Endodermal cell (in vitro differentiated cells): ENCODE measurements around the gene SYT5. TPM values are rescaled to one million over a fixed set of nuclear protein-coding genes. Genes with fewer than 3 reads are reported as not detected.
A peak's percentile ranks its signal among the peaks of the same experiment; 100 is the strongest.

Experiments
- DNase-seq: peaks from one replicate; pipeline ENCODE4 v3.0.0-alpha.2; 2017
- H3K27ac ChIP-seq: 2 replicates; pipeline ENCODE4 v1.5.1; 2013; ENCODE audit warnings: mild to moderate bottlenecking, low read depth, low read length, moderate library complexity
- H3K27me3 ChIP-seq: 2 replicates; pipeline ENCODE4 v1.6.1; 2013; ENCODE audit warnings: mild to moderate bottlenecking, low read length, moderate library complexity; ENCODE audit not compliant: insufficient read depth, control insufficient read depth, poor library complexity, severe bottlenecking
- H3K36me3 ChIP-seq: 2 replicates; pipeline ENCODE4 v1.7.0; 2013; ENCODE audit warnings: mild to moderate bottlenecking, low read length, moderate library complexity; ENCODE audit not compliant: control insufficient read depth, insufficient read depth
- H3K4me1 ChIP-seq: one replicate; pipeline ENCODE4 v1.7.0; 2013; ENCODE audit warnings: low read length; ENCODE audit not compliant: control insufficient read depth, insufficient read depth
- H3K4me3 ChIP-seq: 2 replicates; pipeline ENCODE4 v1.5.1; 2013; ENCODE audit warnings: mild to moderate bottlenecking, low read length, moderate library complexity
- H3K9ac ChIP-seq: 2 replicates; pipeline ENCODE4 v1.6.1; 2013; ENCODE audit warnings: mild to moderate bottlenecking, low read length, moderate library complexity; ENCODE audit not compliant: poor library complexity, severe bottlenecking; ENCODE audit errors: extremely low read depth
- H3K9me3 ChIP-seq: 2 replicates; pipeline ENCODE4 v1.6.1; 2013; ENCODE audit warnings: mild to moderate bottlenecking, low read length, moderate library complexity; ENCODE audit not compliant: control insufficient read depth
- H3K27ac Mint-ChIP-seq: 2 replicates; pipeline ENCODE4 v1.8.0; 2020; ENCODE audit warnings: mixed read lengths
- H3K27me3 Mint-ChIP-seq: 2 replicates; pipeline ENCODE4 v1.8.0; 2021; ENCODE audit warnings: mild to moderate bottlenecking, mixed read lengths; ENCODE audit not compliant: insufficient read depth
- H3K36me3 Mint-ChIP-seq: 2 replicates; pipeline ENCODE4 v1.8.0; 2020; ENCODE audit warnings: low read depth, mixed read lengths
- H3K4me1 Mint-ChIP-seq: 2 replicates; pipeline ENCODE4 v1.8.0; 2020; ENCODE audit warnings: mixed read lengths
- H3K4me3 Mint-ChIP-seq: 2 replicates; pipeline ENCODE4 v1.8.0; 2020; ENCODE audit warnings: mild to moderate bottlenecking, moderate library complexity, mixed read lengths
- H3K9me3 Mint-ChIP-seq: 2 replicates; pipeline ENCODE4 v1.8.0; 2020; ENCODE audit warnings: mild to moderate bottlenecking, mixed read lengths
- CTCF ChIP-seq: fragments of 200-600 bp; sonication (generic); conservative IDR thresholded peaks from 2 replicates; pipeline ENCODE4 v1.5.0; 2021; ENCODE audit warnings: antibody characterized with exemption, mild to moderate bottlenecking
- WGBS, 2 experiments: methylation state at CpG; one replicate each; pipeline versions ENCODE4 v1.1.5 to v1.1.7; 2013; ENCODE audit warnings: missing lambda C conversion rate in 2 of 2, mixed read lengths in 1 of 2; ENCODE audit not compliant: insufficient coverage in 1 of 2, insufficient read length in 1 of 2; 5-methylcytosine and 5-hydroxymethylcytosine counted together
- total RNA-seq, 2 donors: library from RNA; stranded (reverse); fragmentation: NEBNext Ultra II Directional in 1 of 2; extraction: Animal tissue kit (Norgen Biotek cat#: 25700) in 1 of 2; gene quantifications; 2 replicates in 1 of 2; 3 replicates in 1 of 2; pipeline ENCODE4 v1.2.1, GENCODE V29; 2021

The SYT5 gene
- total RNA-seq, 2 donors from 2014 or later: not detected

DNA sequence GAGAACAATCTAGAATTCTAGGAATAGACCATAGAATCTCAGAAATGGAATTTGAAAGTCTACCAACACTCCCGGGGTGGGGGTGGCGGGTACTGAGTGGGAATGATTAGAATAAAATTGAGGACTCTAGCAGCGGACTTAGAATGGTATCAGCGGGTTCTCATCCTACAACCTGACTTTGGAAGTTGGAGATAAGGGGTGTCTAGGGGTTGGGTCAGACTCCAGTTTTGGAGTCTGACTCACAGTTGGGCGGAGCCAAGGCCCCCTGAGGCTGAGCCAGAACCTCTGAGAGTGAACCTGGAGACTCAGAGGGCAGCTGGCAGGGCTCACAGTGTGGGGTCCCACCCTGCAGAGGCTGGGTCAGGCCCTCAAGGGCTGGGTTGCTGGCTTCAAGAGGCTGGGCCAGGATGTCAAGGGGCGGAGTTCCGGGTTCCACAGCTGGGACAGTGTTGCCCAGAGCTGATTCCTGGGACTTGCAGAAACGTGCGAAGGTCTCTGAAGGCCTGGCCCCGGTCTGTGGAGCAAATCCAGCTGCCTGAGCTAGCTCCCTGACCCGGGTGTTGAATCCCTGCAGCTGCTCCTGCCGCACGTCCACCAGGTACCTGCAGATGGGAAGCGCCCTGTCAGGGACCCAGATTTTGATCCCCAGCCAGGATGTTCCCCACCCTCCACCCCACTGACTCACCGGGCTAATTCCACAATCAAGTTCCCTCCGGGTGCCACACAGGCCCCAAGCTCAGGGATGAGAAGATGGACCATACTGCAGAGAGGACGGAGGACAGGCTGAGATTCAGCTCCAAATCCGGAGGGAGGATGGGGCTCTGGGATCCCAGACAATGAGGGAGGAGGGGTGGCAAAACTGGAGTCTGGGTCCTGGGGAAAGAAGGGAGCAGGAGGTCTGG, 21.0 kb downstream of the SYT5 start:
- H3K4me1 ChIP-seq: no peaks in the 10 kb centered on the region
- no peak for TF ChIP-seq CTCF
- Mint-ChIP-seq H3K27ac (no peak overlapping the region), H3K36me3 (no peaks in the 10 kb centered on the region), H3K4me1 (peaks cover 6% of the 10 kb centered on the region), H3K27me3 (peaks cover 82% of the 10 kb centered on the region), H3K4me3 (no peak overlapping the region), H3K9me3 (peaks cover 2% of the 10 kb centered on the region)
- no peaks in the 10 kb centered on the region for H3K27me3 ChIP-seq
- WGBS, 2 experiments: 71 to 79% methylated on average over 14 to 18 of the region's 18 CpGs
- no peak overlapping the region for H3K27ac ChIP-seq
- H3K9me3 ChIP-seq: no peaks in the 10 kb centered on the region
- peak; percentile 80 for DNase-seq
- H3K9ac ChIP-seq: no peak overlapping the region
- no peak overlapping the region for H3K4me3 ChIP-seq
- H3K36me3 ChIP-seq: no peaks in the 10 kb centered on the region

- TF ChIP-seq CTCF: no peak
- DNase-seq: no peak
- Mint-ChIP-seq H3K4me1 (peaks cover 6% of the 10 kb centered on the region), H3K36me3 (peaks cover 2% of the 10 kb centered on the region), H3K27me3 (peaks cover 78% of the 10 kb centered on the region), H3K27ac (no peak overlapping the region), H3K4me3 (no peak overlapping the region), H3K9me3 (peaks cover 2% of the 10 kb centered on the region)
- Histone ChIP-seq H3K9me3 (no peaks in the 10 kb centered on the region), H3K9ac (no peak overlapping the region), H3K4me3 (no peak overlapping the region), H3K36me3 (no peaks in the 10 kb centered on the region), H3K27ac (no peak overlapping the region), H3K27me3 (no peaks in the 10 kb centered on the region), H3K4me1 (no peaks in the 10 kb centered on the region)
- 88 to 92% methylated on average over 3 to 4 of the region's 4 CpGs for WGBS, 2 experiments
These were observed 21.7 kb downstream of the SYT5 start for GRCh38 chr19:55158423-55158822.

DNA sequence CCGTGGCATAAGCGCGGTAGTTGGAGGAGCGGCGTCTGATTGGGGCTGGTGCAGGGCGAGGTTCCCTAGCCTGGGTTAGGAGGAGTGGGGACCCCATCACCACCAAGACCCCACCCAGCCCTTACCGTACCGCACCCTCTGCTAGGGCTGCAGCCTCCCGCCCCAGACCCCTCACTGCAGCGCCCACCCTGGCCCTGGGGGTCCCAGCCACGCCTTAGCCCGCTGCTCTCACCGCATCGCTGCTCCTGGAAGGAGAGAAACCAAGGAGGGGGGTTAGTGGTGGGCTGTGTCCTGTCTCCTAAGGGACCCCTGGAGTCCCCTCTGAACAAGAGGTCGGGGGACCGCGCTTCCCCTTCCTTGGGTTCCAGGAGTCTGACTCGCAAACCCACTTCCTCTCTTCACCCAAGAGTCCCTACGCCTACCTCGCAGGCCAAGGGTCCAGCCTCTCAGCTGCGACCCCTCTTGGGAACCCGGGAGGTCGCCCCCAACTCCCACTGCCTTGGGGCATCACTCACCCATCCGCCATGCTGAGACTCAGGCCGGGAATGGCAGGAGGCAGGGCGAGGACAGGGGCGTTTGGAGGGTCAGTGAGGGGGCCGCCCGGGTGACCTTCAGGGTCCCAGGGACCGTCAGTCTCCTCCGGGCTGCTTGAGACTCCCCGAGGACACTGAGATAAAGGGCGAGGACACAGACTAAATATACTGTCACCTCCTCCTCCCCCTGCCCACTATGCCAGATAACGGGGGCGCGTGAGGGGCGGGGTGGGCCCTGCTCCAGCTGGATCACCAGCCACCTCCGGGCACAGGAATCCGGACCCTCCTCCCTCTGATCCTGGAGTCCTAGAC, 22.8 kb downstream of the SYT5 start, which contains the start of gene TNNI3:
Gene TNNI3, minus strand, starts transcription at position 669 of the 845 bp plus-strand sequence. Its CDS starts 143 bp downstream, at position 526.
- H3K9ac ChIP-seq: no peak within 1 kb of the TSS
- peak within 1 kb of the TSS; percentile 70 for H3K4me3 ChIP-seq
- no peaks in the 10 kb centered on the region for H3K36me3 ChIP-seq
- peaks cover under 1% of the 10 kb centered on the region for H3K9me3 ChIP-seq
- no peak within 1 kb of the TSS for H3K27ac ChIP-seq
- H3K36me3 Mint-ChIP-seq: peaks cover 4% of the 10 kb centered on the region
- no peaks in the 10 kb centered on the region for H3K4me1 ChIP-seq
- TF ChIP-seq CTCF: no peak
- no peak within 1 kb of the TSS for H3K27ac Mint-ChIP-seq
- peak within 1 kb of the TSS; percentile 57 for H3K4me3 Mint-ChIP-seq
- no peak for DNase-seq
- H3K27me3 Mint-ChIP-seq: peaks cover 70% of the 10 kb centered on the region
- H3K27me3 ChIP-seq: no peaks in the 10 kb centered on the region
- H3K9me3 Mint-ChIP-seq: peaks cover 2% of the 10 kb centered on the region
- 83 to 93% methylated on average over 19 to 39 of the region's 39 CpGs for WGBS, 2 experiments
- peaks cover 6% of the 10 kb centered on the region for H3K4me1 Mint-ChIP-seq
